ENCODE measurements around the gene SELENOS.

Gene SELENOS

DNA sequence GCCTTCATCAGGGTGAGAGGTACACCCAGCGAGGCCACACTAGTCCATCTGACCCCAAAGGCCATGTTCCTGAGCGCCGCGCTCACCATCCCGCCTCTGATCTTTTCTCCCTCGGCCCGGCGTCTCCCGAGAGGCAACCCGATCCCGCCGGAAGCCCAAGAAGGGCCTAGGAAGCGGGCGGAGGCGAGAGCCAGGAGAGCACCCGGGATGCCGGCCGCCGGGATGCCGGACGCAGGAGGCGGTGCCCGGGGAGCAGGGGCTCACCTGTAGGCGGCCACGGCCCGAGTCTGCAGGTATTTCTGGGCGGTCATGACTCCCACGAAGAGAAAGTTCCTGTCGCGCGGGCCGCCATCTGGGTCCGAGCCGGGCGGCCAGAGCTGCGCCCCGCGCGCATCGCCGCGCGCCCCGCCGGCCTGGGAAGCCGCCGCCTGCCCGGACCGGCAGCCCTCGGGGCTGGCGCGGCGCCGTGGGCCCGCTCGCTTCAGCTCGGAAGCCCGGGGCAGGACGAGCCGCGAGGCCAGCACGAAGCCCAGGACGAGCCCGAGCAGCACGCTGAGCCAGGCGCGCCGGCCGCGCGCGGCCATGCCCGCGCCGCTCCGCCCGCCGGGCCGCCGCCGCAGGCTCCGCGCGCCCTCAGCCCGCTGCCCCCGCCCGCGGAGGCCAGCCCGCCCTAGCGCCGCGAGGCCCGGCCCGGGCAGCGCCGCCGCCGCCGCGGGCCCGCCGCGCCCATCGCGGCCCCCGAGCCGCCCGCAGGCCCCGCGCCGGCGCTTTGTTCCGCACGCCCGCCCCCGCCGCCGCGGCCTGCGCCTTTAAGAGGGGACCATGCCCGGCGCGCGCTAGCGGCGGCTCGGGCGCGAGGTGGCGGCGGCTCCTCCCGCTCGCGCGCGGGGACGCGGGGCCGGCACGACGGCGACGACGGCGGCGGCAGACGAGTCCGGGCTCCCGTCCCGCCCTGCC lies 26.1 kb downstream of the SELENOS start:
- peak; percentile 53 for DNase-seq

DNA sequence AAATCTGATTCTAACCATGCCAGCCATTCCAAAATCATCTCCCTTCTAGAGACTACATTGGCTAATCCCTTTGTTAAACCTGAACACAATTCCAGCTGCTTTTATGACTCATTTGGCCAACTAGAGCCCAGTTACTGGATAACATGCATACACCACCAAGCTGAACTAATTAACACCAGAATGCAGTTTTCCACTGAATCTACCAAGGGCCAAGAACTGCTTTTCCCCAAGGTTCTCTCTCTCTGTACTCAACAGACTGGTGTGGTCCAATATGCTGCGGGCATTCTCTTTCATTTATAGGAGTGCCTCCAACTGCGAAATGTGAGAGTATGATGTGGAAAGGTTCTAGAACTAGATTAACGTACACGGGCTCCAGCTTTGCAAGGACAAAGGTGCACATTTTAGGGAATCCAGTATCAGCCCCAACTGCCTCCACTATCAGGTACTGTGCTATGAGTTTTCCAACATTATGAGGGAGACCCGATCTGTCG lies 26.9 kb downstream of the SELENOS start:
- peak; percentile 74 for DNase-seq

DNA sequence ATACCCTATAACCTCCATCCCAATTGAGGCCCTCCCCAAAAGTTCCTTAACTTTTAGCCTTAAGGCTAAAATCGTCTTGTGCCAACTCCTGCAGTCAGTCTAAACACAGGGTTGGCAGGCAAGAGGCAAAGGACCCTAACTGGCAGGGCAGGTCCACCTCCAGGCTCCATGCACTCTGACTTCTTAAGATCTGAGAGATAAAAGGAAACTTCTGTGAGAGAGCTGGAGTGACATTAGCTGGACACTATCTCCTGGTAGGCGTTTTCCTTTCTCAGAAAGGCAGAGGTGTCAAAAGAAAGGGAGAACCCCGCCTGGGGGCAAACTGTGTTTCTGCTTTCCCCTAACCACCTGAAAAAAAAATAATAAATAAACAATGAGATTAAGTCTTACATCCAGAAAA lies 29.0 kb downstream of the SELENOS start:
- DNase-seq: no peak

DNA sequence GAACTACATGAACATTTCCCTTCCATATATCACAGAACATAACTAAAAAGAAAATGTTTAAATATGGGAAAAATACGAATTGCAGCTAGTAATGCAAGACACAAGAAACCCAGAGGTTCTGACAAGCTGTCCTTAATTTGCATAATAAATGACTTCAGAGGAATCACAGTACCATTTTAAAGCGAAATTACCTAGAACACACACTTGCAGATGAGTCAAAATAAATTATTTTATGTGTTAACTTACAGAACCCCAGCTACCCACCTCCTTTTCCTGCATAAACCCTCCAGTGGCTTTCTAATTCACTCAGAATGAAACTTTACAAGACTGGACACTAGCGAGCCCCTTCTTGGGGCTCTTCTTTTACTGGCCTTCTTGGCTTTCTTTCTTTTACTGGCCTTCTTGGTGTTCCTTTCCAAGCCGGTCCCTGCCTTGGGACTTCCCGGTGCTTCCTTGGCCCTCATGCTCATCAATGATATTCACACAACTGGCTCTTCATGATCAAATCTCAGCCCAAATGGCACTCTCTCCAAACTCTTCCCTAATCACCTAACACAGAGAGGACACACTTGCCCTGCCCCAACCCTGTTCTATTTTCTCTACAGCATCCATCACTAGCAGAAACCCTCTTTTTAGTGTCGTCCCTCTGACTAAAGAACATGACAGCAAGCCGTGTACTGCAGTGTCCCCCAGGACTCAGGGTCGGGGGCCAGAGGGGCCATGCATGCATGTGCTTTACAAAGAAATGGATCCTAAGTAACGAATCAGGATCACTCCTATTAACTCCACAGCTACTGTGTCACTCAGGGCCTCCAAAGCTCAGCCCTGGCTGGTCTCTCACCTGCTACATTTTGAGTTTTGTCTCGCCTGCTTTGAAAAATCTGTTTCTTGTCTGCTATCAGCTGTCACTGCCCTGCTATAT lies 30.2 kb downstream of the SELENOS start:
- no peak for DNase-seq

DNA sequence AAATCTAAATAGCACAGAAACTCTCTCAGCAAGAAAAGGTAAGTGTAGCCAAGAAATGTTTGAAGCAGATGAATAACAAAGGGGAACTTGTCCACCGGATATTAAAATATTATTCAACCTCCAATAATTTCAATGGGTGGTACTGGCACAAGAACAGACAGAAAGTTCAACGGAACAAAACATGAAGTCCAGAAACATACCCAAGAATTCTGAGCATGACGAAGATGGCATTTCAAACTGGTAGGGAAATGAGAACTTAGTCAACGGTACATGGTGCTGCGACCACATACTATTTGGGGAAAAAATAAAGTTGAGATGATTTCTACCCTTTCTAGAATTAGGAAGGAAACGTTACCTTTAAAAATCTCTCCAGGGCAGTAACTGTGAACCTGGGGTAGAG lies 30.9 kb downstream of the SELENOS start:
- DNase-seq: no peak

DNA sequence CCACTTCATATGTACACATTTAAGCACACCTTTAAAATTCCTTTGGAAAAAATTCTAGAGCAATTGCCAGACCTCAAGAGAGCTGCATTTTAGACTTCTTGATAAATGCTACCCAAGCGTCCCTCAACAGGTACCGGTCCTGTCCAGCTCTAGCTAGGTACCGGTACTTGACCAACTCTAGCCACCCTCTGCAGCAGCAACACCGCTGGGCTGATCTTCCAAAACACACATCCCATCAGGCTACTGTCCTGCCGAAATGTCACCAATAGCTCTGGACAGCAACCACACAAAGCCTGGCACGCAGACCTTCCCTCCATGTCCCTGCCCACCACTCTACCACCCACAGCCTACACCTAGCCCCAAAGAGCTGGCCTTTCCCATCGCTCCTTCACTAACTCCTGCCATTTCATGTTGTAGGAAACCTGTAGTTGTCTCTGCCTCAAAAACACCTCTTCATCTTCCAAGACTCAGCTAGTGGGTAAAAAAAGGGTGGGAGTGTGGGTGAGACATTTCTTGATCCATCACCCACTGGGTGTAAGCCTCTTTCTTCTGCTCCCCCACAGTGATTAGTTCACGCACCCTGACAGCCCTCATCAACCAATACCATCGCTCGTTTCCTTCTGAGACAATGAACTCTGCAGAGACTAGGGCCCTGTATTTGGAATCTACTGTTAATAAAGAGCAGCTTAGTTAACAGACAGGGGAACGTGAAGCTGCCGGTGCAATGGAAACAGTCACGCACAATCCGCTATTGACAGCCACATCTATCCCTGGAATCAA lies 32.2 kb downstream of the SELENOS start:
- no peak for DNase-seq

DNA sequence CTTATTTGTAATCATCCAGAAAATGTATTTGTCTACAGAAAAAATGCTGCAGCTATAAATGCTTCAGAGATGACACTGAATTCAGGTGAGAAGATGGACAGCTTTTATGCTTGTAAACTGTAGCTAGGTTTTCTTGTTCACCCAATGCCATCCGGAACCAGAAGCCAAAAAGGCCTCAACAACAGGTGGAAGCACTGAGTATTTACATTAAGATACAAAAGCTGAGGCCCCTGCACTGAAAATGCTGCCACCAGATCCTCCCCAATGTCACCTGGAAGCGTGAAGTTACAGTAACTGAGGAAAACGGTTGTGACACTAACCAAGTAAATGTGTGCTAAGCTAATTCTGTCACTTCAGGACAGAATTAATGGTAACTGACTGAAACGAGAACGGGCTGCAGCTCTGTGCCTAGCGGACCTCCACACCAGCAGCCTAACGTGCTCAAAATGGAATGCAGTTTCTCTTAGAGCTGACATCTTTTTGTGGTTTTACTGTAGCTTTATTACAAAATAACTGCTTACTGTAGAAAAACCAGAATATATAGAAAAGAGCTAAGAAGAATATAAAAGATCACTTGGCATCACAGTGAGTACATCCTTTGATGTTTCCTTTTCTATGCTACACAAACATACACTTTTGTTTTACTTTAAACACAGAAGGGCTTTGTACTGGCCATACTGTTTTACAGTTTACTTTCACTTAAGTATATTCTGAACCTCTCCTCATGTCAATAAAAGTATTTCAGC lies 33.1 kb downstream of the SELENOS start:
- DNase-seq: peak; percentile 47

DNA sequence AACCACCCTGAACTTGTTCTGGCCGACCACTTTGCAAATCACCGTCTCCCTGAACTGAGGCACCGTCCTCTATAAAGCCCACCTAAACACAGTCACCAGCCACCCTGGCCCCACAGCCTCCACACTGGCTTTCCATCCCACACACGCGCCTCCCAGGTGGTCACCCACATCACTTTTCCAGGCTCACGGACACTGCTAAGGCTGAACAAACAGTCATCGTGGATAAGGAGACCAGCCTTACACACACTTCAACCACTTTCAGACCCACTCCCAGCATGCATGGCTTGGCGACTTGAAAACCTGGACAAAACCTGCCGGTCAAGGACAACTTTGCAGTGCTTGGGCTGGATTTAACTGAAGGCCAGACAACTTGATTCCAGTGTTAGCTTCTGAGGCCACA lies 33.9 kb downstream of the SELENOS start:
- DNase-seq: no peak

DNA sequence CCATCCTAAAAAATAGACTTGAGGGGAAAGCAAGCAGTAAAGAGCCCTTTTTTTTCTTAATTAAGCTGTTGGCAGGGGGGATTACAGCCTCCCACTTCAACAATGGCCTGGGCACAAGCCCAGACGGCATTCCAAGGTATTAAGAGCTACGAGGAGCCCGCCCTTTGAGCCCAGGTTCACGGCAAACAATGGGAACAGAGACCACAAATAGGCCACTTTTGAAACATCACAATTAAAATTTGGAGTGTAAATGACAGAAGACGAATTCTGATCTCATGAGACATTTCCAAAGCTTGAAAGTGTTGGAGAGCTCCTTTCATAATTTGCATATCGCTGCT lies 34.3 kb downstream of the SELENOS start:
- no peak for DNase-seq

DNA sequence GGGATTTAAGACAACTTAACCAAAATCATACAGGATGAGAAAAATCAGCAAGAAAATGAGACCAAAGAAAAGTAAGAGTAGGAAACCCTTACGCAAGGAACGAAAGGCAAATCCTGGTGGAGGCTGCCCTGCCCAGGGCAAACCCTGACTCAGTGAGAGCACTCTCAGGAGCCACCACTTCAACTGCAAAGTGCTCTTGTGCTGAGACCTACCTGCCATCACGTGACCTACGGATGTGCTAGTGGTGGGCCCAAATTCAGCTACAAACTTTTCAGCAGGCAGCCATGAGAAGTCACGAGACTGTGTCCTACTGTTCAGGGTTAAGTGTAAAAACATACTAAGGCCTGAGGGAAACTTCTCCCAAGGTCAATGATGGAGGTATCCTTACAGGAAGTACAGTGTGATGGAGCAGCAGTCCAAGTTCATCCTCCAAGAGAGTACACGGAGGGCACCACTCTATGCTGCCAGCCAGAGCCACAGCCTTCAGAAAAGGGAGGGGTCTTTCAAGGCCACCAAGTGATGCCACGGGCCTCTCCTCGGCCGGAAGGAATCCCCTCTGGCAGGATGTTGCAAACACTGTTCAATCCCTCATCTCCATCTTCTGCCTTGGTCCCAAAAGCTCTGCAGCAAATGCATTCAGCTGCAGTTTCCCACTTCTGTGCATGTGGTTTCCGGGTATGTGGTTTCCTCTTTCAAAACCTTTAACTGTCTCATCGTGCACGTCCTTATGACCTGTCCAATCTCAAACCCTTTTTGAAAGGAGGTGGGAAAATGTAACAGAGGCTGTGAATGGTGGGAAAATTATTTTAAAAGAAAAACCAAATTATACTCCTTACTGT lies 34.9 kb downstream of the SELENOS start:
- DNase-seq: peak; percentile 41

DNA sequence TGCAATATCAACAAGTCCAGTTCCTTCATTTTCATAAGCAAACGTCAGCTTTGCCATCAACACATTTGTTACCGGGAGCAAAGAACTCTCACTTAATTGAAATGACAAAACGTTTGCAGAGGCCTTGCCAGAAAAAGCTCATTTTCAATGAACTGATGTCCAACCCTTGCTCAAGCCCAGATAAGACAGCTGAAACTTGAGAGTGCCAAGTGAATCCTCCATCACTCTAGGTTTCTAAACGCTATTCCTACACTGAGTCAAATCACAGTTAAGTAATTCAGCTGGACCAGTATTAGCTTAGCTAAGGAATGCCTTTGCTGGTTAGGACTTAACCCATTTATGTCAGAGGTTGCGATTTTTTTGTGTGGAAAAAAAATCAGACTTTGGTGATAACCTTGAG lies 36.9 kb downstream of the SELENOS start:
- DNase-seq: no peak

DNA sequence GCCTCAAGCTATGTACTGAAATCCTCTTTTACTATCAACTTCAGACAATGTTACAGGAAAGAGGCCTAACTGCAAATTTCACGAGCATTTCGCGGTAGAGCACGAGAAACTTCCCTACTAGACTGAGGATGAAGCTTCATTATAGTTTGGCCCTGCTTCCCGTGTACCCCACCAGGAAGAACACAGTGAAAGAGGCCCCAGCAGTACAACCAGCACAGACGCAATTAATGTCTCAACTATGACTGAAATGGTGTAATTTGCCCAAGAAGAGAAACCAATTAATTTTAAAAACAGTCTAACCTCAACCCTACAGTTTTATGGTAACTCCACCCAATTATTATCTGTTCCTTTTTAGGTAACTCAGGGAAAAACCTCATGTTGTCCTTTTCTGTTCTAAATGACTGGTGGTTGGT lies 37.6 kb downstream of the SELENOS start:
- DNase-seq: no peak

DNA sequence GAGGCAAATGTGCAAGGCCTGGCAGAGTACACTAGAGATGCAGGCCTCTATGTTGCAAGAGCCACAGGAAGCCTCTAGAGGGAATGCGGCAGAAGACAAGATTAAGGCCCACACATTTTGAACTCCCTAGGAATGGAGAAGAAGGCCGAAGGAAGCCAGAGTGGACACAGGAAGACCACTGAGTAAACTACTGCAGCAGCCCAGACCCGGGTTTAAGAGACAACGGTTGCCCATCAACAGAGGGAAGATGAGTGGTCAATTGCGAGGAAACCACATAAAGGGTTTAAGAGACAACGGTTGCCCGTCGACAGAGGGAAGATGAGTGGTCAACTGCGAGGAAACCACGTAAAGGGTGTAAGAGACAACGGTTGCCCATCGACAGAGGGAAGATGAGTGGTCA lies 40.0 kb downstream of the SELENOS start:
- DNase-seq: no peak

DNA sequence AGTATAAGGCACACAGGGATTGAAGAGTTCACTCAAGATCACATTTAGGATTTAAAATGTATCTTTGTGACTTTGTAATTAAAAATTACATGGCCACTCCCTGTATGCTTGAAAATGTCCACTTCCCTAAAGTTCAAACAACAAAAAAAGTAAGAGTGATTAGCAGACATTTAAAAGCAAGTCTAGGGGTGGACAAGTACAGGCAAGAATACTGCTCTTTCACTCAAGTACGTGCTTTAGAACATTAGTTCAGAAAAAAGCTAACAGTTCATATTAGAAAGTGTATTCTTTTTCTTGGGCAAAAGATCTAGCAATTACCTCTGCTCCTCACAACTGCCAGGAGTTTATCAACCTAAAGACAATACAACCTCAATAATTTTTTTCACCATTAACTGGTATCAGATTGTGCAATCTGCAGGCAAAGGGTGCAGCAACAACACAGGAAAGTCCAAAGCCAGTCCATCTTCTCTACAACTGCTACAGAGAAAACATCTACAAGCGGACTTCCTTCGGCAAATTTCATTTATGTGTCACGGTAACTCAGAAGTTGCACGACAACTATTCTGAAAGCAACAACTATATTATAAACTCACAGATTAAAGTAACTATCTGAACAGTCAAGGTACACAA lies 43.5 kb downstream of the SELENOS start:
- DNase-seq: no peak

DNA sequence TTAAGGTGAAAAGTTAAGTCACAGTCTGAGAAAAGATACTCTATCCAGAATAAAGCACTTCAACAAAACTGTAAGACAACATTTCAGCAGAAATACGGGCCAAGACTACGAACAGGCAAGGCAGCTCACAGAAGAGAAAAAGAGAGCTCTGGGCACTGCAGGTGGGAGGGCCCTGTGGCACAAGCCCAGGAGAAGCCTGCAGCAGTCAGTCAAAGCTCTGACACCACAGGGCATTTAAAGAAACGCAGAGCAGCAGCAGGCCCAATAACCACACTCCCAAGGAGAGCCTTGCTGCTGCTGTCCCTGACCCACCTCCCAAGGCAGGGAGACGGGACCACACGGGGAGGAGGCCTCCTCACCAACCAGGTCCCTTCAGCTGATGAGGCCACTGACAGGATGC lies 44.6 kb downstream of the SELENOS start:
- DNase-seq: no peak

DNA sequence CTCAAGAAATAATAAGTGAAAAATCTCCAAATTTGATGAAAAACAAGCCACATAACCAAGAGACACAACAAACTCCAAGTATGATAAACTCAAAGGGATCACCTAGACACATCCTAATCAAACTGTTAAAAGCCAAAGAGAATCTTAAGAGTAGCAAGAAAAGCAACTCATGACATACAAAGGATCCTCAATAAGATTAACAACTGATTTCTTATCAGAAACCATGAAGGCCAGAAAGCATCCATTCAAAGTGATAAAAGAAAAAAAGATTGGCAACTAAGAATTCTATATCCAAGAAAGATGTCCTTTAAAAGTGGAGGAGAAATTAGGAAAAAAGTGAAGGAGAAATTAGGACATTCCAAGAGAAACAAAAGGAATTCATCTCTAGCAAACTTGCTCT lies 49.0 kb downstream of the SELENOS start:
- DNase-seq: no peak

DNA sequence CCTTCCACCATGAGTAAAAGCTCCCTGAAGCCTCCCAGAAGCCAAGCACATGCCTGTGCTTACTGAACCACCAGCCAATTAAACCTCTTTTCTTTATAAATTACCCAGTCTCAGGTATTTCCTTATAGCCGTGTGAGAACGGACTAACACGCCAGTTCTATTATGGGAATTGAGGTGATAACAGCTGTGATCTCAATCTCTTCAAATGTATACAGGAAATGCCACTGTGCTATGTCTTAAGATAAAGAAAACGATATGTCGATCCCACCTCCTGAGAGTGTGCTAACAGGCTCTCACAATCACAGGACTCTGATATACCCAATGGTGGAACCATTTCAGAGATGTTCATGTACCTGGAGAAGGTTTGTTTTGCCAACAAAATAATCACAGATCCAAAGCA lies 51.6 kb downstream of the SELENOS start:
- no peak for DNase-seq

All from fibroblast of skin of back (primary cell).